Stimulated activated effector memory CD8-positive, alpha-beta T cell treated with anti-CD3 and anti-CD28 coated beads, Interleukin-12 subunit alpha, Interleukin-12 subunit beta, amount 100 ng/mL, for 72 hours (primary cell): ENCODE data around the gene TM9SF4.
"Not testable (repeated sequence)": the region's sequence is repeated elsewhere in the genome, so short reads cannot be mapped to it uniquely, and the experiment has no call there.

Experiments
- ATAC-seq: fragments of 150-1000 bp; cut with Tn5 transposase; 2 replicates; pipeline ENCODE4 v1.10.0; 2021
- DNase-seq, 2 donors: peaks; one replicate each; pipeline ENCODE4 v3.0.0; 2021 to 2022; ENCODE audit warnings: low spot score in 2 of 2
- H3K27ac Mint-ChIP-seq: one replicate; pipeline ENCODE4 v1.8.0; 2022; ENCODE audit warnings: mild to moderate bottlenecking, mixed read lengths
- H3K36me3 Mint-ChIP-seq: one replicate; pipeline ENCODE4 v1.8.0; 2022; ENCODE audit warnings: mild to moderate bottlenecking, mixed read lengths
- H3K4me1 Mint-ChIP-seq: one replicate; pipeline ENCODE4 v1.8.0; 2022; ENCODE audit warnings: mixed read lengths
- H3K4me3 Mint-ChIP-seq: one replicate; pipeline ENCODE4 v1.8.0; 2022; ENCODE audit warnings: mild to moderate bottlenecking, mixed read lengths
- H3K9me3 Mint-ChIP-seq: one replicate; pipeline ENCODE4 v1.8.0; 2022; ENCODE audit warnings: mixed read lengths

The TM9SF4 gene

GRCh38 chr20:32195581-32195980, 86.1 kb downstream of the TM9SF4 start:
- Mint-ChIP-seq H3K9me3 (no peaks in the 10 kb centered on the region), H3K27ac (peak overlapping the region; percentile 69), H3K36me3 (peaks cover 100% of the 10 kb centered on the region), H3K4me1 (peaks cover 70% of the 10 kb centered on the region), H3K4me3 (no peak overlapping the region)
- ATAC-seq (no peak), DNase-seq (no peak)

GRCh38 chr20:32196613-32197012, 87.1 kb downstream of the TM9SF4 start:
- not testable (repeated sequence) for DNase-seq, H3K4me3 Mint-ChIP-seq, H3K9me3 Mint-ChIP-seq, ATAC-seq
- Mint-ChIP-seq H3K36me3 (peaks cover 100% of the 10 kb centered on the region), H3K4me1 (peaks cover 64% of the 10 kb centered on the region), H3K27ac (peak overlapping the region; percentile 69)

DNA sequence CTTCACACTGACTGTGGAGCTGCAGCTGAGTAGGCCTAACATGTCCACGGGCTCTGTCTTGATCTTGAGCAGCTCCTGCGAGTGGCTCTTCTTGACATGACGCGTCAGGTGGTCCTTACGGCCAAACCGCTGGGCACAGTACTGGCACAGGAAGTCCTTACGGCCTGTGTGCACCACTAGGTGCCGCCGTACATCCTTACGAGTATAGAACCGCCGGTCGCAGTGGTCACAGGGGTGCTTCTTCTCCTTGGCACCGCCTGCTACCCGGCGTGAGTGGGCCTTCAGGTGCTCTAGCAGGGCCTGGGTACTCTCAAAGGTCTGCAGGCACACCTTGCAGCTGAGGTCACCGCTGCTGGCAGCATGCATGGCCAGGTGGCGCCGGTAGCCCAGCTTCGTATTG, 87.6 kb downstream of the TM9SF4 start:
- H3K4me3 Mint-ChIP-seq, DNase-seq, H3K27ac Mint-ChIP-seq, H3K9me3 Mint-ChIP-seq: not testable (repeated sequence)
- peaks cover 69% of the 10 kb centered on the region for H3K4me1 Mint-ChIP-seq
- ATAC-seq = peak; percentile 19
- H3K36me3 Mint-ChIP-seq = peaks cover 100% of the 10 kb centered on the region

- Mint-ChIP-seq H3K27ac (peak overlapping the region; percentile 99), H3K36me3 (peaks cover 100% of the 10 kb centered on the region), H3K4me3 (peak overlapping the region; percentile 99), H3K9me3 (no peaks in the 10 kb centered on the region), H3K4me1 (peaks cover 74% of the 10 kb centered on the region)
- DNase-seq (no peak), ATAC-seq (no peak)
Measured at GRCh38 chr20:32199006-32199405, 89.5 kb downstream of the TM9SF4 start.

- Mint-ChIP-seq H3K4me3 (peak overlapping the region; percentile 99), H3K9me3 (no peaks in the 10 kb centered on the region), H3K36me3 (peaks cover 100% of the 10 kb centered on the region), H3K4me1 (peaks cover 75% of the 10 kb centered on the region), H3K27ac (peak overlapping the region; percentile 99)
- no peak for DNase-seq
- no peak for ATAC-seq
Measured at GRCh38 chr20:32201296-32201976, 91.9 kb downstream of the TM9SF4 start.

DNA sequence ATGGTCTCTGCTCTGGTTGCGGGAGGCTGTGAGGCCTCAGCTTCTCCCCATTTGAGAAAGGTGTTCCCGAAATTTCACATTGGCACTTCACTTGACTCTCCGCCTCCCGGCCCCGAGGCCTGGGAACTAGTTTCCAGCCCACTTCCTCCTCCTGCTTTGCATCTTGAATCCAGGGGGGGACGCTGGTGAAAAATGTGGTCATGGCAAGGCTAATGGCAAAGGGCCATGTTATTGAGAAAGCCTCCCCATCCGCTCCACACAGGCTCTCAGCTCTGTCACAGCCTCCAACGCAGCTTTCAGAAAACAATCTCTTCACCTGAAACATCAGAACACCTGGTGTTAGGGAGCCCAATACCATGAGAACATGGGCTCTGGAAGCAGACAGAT, 92.5 kb downstream of the TM9SF4 start:
- DNase-seq = no peak
- Mint-ChIP-seq H3K4me1 (peaks cover 79% of the 10 kb centered on the region), H3K27ac (peak overlapping the region; percentile 99), H3K9me3 (no peaks in the 10 kb centered on the region), H3K4me3 (peak overlapping the region; percentile 99), H3K36me3 (peaks cover 100% of the 10 kb centered on the region)
- no peak for ATAC-seq

GRCh38 chr20:32203356-32204204, 94.1 kb downstream of the TM9SF4 start:
- DNase-seq (peak in 1 of 2 donors; percentile 58), ATAC-seq (peak; percentile 55)
- Mint-ChIP-seq H3K27ac (peak overlapping the region; percentile 99), H3K36me3 (peaks cover 95% of the 10 kb centered on the region), H3K4me3 (peak overlapping the region; percentile 99), H3K9me3 (no peaks in the 10 kb centered on the region), H3K4me1 (peaks cover 71% of the 10 kb centered on the region)

- peaks cover 73% of the 10 kb centered on the region for H3K4me1 Mint-ChIP-seq
- DNase-seq (peak; percentile 29 to 77), ATAC-seq (peak; percentile 84)
- H3K9me3 Mint-ChIP-seq = no peaks in the 10 kb centered on the region
- H3K27ac Mint-ChIP-seq = peak overlapping the region; percentile 99
- H3K4me3 Mint-ChIP-seq = peak overlapping the region; percentile 99
- H3K36me3 Mint-ChIP-seq = peaks cover 95% of the 10 kb centered on the region
Measured at GRCh38 chr20:32204205-32205109, 94.9 kb downstream of the TM9SF4 start.

DNA sequence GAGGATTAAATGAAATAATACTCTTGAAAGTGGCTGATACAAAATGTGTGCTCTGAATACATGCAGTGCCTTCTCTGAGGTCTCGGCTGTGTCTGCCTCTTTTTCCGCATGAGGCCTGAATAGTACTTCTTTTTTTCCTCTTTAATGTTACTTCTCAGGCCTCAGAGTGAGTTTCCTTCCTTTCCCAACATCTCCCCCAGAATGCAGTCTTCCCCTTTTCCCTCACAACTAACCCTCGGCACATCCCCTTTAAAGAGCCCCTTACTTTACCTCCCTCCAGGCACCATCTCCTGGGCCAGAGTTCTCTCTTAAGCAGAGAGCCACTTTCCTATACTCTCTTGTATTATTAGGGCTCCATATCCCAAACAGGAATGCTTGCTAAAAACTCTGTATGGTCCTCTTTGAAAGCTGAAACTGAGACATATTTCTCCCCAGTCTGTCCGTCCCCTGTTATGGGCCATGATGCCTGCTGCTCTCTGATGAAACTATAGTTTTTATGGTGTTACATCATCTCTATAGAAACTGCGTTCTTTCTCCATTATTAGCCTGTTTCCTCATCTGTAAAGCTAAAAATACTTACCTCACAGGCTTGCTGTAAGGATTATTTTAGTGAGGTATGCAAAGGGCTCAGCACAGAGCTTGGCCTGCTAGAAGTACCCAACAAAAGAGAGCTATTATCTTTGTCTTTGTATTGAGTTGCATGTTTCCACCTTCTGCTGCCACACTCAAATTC, 95.8 kb downstream of the TM9SF4 start:
- H3K27ac Mint-ChIP-seq = peak overlapping the region; percentile 99
- peak overlapping the region; percentile 99 for H3K4me3 Mint-ChIP-seq
- peaks cover 74% of the 10 kb centered on the region for H3K4me1 Mint-ChIP-seq
- peaks cover 95% of the 10 kb centered on the region for H3K36me3 Mint-ChIP-seq
- no peaks in the 10 kb centered on the region for H3K9me3 Mint-ChIP-seq
- DNase-seq (no peak), ATAC-seq (no peak)

DNA sequence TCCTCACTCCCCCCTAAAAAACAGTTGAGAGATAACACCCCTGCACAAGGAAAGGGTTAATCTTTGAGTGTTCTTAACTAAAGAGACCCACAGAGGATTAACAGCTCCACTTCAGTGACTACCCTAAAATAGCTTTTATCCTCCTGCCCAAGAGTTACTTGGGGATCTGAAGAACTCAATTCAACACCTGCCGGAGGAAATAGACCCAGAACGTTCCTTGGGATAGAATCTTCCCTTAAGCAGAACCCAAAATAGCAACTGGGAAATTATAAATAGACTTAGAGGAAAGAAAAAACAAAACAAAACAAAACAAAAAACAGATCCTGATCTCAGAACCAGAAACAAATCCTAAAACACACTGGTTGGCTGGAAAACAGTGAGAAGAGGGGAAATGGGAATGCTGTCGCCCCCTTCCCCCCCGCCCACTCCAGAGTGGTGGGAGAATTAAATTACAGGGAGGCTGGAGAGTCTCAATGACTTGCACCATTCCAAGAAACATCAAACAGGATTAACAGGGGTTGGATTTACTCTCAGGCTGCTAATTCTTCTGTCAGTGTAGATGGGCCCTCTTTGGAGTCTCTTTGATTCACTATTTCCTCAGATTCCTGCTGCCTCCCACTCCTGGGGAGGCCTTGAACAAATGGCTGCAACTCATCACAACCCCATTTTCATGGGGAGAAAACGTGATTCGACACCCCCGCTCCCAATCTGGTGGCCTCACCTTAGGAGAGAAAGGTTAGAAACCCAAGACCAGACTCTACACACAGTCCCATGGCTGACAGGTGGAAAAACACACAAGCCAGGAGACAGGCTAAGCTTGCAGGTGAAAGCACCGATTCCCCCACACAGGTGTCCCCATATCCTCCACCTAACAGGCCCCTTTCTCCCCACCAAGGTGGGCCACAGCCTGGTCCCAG, 96.6 kb downstream of the TM9SF4 start:
- Mint-ChIP-seq H3K36me3 (peaks cover 95% of the 10 kb centered on the region), H3K27ac (peak overlapping the region; percentile 99), H3K4me1 (peaks cover 83% of the 10 kb centered on the region), H3K4me3 (peak overlapping the region; percentile 99), H3K9me3 (no peaks in the 10 kb centered on the region)
- ATAC-seq = no peak
- no peak for DNase-seq

- Mint-ChIP-seq H3K4me1 (peaks cover 85% of the 10 kb centered on the region), H3K4me3 (peak overlapping the region; percentile 99), H3K36me3 (peaks cover 95% of the 10 kb centered on the region), H3K9me3 (no peaks in the 10 kb centered on the region), H3K27ac (peak overlapping the region; percentile 99)
- peak; percentile 24 for ATAC-seq
- DNase-seq = no peak
Measured at GRCh38 chr20:32206760-32207625, 97.5 kb downstream of the TM9SF4 start.

DNA sequence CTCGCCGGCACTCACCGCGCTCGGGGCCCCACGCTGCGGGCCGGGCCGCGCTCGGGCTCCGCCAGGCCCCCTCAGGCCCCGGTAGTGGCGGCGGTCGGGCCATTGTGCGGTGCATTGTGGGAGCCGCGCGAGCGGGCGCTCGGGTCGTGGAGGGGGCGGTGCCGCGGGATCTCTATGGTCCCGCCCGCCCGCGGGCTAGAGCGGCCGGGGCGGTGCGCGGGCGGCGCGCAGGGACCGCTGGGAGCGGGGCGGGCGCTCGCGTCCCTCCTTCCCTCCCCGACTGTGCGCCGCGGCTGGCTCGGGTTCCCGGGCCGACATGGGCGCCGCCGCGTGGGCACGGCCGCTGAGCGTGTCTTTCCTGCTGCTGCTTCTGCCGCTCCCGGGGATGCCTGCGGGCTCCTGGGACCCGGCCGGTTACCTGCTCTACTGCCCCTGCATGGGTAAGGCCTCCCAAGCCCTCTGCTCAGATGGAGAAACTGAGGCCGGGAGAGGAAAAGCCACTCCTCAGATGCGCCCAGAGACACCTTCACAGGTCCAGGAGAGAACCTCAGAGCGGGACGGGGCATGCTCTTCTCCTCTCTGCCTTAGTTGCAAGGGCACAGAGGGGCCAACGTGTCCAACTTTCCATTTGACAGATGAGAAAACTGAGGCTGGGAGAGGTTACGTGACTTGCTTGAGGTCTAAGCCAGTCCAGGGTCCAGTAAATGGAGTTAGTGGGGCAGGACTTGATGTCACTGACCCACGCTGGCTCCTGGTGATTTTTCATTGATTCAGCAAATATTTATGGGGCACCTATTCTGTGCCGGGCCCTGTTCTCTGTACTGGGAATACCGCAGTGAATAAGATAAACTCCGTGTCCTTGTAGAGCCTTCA, 98.3 kb downstream of the TM9SF4 start, which contains the start of the genes PLAGL2 and POFUT1:
PLAGL2 (minus strand) TSS at position 118 of the 873 bp plus-strand sequence. CDS start 5,565 bp downstream, outside the sequence.
POFUT1 (plus strand) TSS at position 255 of the 873 bp plus-strand sequence; CDS start at position 317, 62 bp downstream.
- no peaks in the 10 kb centered on the region for H3K9me3 Mint-ChIP-seq
- H3K4me3 Mint-ChIP-seq = peak within 1 kb of the TSS; percentile 99
- DNase-seq = peak; percentile 92 to 95
- peaks cover 95% of the 10 kb centered on the region for H3K36me3 Mint-ChIP-seq
- H3K4me1 Mint-ChIP-seq = peaks cover 80% of the 10 kb centered on the region
- H3K27ac Mint-ChIP-seq = peak within 1 kb of the TSS; percentile 99
- peak; percentile 86 for ATAC-seq
